ENCODE measurements around the gene TOR2A. TPM values are rescaled to one million over a fixed set of nuclear protein-coding genes. Genes with fewer than 3 reads are reported as not detected.

The TOR2A gene
- total RNA-seq, 1 experiment from 2014 or later, result 13.2 TPM

- H4K20me1 ChIP-seq (ENCODE audit: control insufficient read depth, insufficient read depth, insufficient read length), result no peaks in the 10 kb centered on the region
- peaks cover 4% of the 10 kb centered on the region for H3K23me2 ChIP-seq (ENCODE audit: insufficient read length, low read depth, low read length, poor library complexity, severe bottlenecking)
- H3K4ac ChIP-seq (ENCODE audit: low read depth, low read length), result no peak overlapping the region
- H3K4me2 ChIP-seq (ENCODE audit: insufficient read depth, insufficient read length, low read length), result no peak overlapping the region
- Mint-ChIP-seq H3K27ac (no peak overlapping the region; a peak in 1 of 7 replicates), H3K36me3 (ENCODE audit: insufficient read depth in 1 of 3, low read depth in 3 of 3) (no peaks in the 10 kb centered on the region), H3K27me3 (ENCODE audit: low read depth) (peaks cover 4% of the 10 kb centered on the region), H3K4me1 (peaks cover 4 to 24% of the 10 kb centered on the region in 2 experiments), H3K4me3 (no peak overlapping the region), H3K9me3 (no peaks in the 10 kb centered on the region)
- no peak for DNase-seq
- H2BK120ac ChIP-seq (ENCODE audit: low read depth, low read length, poor library complexity, severe bottlenecking), result no peak overlapping the region
- no peak overlapping the region for H3T11ph ChIP-seq (ENCODE audit: low read length)
- H4K91ac ChIP-seq (ENCODE audit: insufficient read length, low read depth, low read length), result no peak overlapping the region
- H2BK20ac ChIP-seq (ENCODE audit: low read depth, low read length, poor library complexity, severe bottlenecking), result no peak overlapping the region
- no peaks in the 10 kb centered on the region for H3K79me1 ChIP-seq (ENCODE audit: insufficient read depth, low read depth, low read length, poor library complexity, severe bottlenecking)
- no peak for TF ChIP-seq CTCF (conservative IDR thresholded peaks at IDR 0.05)
- WGBS (ENCODE audit: extremely low coverage, insufficient read length, low lambda C conversion rate), result no CpG with 5 or more reads among the region's 9 CpGs
- H2BK15ac ChIP-seq (ENCODE audit: low read depth, low read length), result no peak overlapping the region
- no peak overlapping the region for H3K27ac ChIP-seq (ENCODE audit: insufficient read length, low read depth, low read length)
- no peak overlapping the region for H3K18ac ChIP-seq (ENCODE audit: insufficient read length, low read depth, low read length)
- H2AFZ ChIP-seq (ENCODE audit: low read length), result no peak overlapping the region
- no peaks in the 10 kb centered on the region for H3K79me2 ChIP-seq (ENCODE audit: insufficient read depth, low read length)
- no peak overlapping the region for H3K23ac ChIP-seq (ENCODE audit: insufficient read length, low read depth, low read length)
- H3K9ac ChIP-seq (ENCODE audit: extremely low read depth, insufficient read length, low read length), result no peak overlapping the region
- H4K5ac ChIP-seq (ENCODE audit: insufficient read length, low read depth, low read length), result no peak overlapping the region
- H3K14ac ChIP-seq (ENCODE audit: insufficient read depth, low read length), result no peak overlapping the region
- no peak overlapping the region for H2AK5ac ChIP-seq (ENCODE audit: insufficient read length, low read length)
- no peaks in the 10 kb centered on the region for H3K9me3 ChIP-seq (ENCODE audit: control insufficient read depth, low read depth, low read length)
- no peak overlapping the region for H3K56ac ChIP-seq (ENCODE audit: insufficient read length, low read depth, low read length)
- H3K4me1 ChIP-seq (ENCODE audit: insufficient read depth, low read length), result no peaks in the 10 kb centered on the region
- no peaks in the 10 kb centered on the region for H3K27me3 ChIP-seq (ENCODE audit: insufficient read depth, low read length)
- H4K8ac ChIP-seq (replicated peaks; ENCODE audit: insufficient read length, low read depth, low read length), result no peak overlapping the region
- no peak overlapping the region for H2BK12ac ChIP-seq (ENCODE audit: insufficient read length, low read depth, low read length)
- no peak overlapping the region for H2BK5ac ChIP-seq (ENCODE audit: insufficient read length, low read length)
Measured at GRCh38 chr9:127703289-127703946, 31.7 kb downstream of the TOR2A start.
